HS-5 (cell line): ENCODE data around the gene AK9.
A peak's percentile ranks its signal among the peaks of the same experiment; 100 is the strongest.
"Not testable (repeated sequence)": the region's sequence is repeated elsewhere in the genome, so short reads cannot be mapped to it uniquely, and the experiment has no call there.

Experiments
- DNase-seq: peaks from one replicate; pipeline ENCODE4 v3.0.0-alpha.2; 2012; ENCODE audit warnings: low read depth

Gene AK9

GRCh38 chr6:109626311-109626710, 64.7 kb downstream of the AK9 start:
- DNase-seq = no peak

- DNase-seq = no peak
These were observed 65.8 kb downstream of the AK9 start for GRCh38 chr6:109625199-109625598.

DNA sequence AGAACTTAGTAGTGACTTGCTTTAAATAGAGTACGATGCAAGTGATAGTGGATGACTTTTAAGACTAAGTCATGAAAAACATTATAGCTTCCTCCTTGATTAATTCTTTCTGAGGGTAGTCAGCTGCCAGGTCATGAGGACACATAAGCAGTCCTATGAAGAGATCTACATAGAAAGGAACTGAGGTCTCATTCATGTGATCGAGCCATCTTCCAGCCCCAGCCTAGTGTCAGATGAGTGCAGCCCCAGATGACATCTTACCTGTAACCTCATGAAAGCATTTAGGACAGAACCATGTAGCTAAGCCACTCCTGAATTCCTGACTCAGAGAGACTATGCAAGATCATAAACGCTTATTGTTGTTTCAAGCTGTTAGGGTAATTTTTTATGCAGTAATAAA, 67.7 kb downstream of the AK9 start:
- no peak for DNase-seq

- DNase-seq = no peak
These were observed 78.7 kb downstream of the AK9 start for GRCh38 chr6:109612268-109612667.

- DNase-seq = no peak
These were observed 79.5 kb downstream of the AK9 start for GRCh38 chr6:109611502-109611901.

DNA sequence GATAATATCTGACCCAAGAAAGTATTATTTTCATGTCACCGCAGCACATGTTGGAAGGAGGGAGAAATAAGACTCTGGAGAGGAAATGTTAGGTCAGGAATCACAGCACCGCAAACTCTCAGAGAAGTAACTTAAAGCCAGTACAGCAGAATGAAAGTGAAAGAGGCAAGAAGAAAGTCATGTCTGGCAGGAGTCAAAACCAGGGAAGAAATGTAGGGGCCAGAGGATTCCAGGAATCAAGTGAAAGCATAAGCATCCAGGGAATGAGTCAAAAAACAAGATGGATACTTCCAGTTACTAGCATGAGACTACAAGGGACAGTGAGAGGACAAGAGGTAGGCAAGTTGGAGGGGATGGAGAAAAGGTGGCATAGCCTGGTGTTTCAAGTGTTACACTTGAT, 80.4 kb downstream of the AK9 start:
- DNase-seq = no peak

DNA sequence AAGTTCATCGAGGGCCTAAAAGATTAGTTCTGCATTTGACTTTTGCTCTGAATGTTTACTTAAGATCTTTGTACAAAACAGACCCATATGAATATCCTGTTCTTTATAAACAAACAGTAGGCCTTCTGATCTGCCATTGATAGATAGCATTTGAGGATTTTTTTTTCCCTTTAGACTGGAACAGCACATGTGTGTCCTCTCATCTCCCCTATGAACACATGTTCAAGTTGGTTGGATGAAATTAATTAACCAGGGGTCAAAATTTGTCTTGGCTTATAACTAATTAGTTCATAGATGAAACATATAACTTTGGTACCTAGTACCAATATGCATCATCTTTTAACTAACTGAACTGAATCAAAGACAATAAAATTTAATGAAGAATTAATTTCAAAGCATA, 81.3 kb downstream of the AK9 start:
- DNase-seq = no peak

GRCh38 chr6:109606359-109606758, 84.6 kb downstream of the AK9 start:
- no peak for DNase-seq

DNA sequence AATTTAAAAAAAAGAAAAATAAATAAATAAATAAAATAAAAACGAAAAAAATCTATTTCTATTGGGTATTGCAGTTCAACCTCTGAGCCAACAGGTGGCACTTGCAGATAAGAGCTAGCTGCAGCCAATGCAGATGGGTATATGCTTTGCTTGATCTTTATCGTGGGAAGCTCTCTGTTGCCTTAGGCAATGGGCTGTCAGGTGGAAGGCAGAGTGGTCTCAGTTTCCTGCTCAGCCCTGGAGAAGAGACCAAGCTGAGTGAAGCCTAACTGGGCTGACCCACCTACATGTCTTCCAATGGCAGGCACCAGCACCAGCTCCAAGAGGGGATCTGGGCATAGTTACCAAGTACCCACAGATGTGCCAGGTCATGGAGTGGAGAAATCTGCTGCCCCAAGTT, 95.0 kb downstream of the AK9 start:
- peak; percentile 11 for DNase-seq

GRCh38 chr6:109580519-109580918, 110.5 kb downstream of the AK9 start:
- peak; percentile 18 for DNase-seq

DNA sequence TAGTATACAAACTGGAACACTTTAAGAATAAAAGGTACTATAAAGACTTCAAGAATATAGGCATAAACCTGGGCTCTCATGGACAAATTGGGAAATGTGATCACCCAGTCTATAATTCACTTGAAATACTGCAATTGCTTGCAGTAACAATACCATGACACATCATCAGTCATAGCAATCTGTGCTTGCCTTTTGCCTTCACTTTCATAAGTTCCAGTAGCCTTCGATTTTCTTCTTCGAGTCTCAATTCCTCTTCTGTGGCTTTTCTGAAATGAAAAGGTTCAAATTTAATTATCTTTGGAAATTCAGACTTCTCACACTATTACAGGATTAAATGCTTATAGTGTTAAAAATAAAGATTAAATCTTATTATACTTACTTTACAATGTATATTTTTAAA, 111.6 kb downstream of the AK9 start:
- no peak for DNase-seq

- DNase-seq = not testable (repeated sequence)
These were observed 121.1 kb downstream of the AK9 start for GRCh38 chr6:109569901-109570300.

GRCh38 chr6:109561844-109562243, 129.2 kb downstream of the AK9 start:
- DNase-seq = no peak

DNA sequence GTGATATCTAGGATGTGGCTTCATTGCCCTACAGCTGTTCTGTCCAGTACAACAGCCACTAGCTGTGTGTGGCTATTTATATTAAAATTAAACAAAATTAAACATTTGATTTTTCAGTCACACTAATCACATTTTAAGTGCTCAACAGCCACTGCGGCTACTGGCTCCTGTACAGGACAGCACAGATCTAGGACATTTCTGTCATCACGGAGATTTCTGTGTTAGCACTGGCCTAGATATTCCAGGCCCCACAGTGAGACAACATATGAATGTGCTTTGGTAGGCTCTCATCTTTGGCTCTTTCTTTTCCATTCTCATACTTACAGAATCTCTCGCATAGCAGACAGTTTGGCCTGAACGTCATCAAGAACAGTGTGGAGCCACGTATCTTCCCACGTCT, 159.6 kb downstream of the AK9 start:
- no peak for DNase-seq

DNA sequence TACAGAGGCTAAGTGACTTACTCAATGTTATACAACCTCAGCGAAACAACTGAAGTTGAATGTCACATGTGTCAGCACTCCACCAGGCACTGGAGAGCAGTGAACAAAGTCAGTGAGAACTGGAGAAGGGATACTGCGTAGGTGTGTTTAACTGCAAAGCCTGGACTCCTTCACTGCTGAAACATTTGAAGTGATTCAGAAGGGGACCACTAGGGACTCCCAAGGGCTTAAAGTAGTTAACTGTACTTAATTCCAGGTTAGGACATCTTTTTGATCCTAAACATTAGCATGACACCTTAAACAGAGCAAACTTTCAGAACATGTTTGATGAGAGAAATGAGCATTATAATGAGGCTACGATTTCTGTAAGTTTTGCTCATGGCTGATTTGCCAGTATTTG, 163.0 kb downstream of the AK9 start:
- DNase-seq = no peak

DNA sequence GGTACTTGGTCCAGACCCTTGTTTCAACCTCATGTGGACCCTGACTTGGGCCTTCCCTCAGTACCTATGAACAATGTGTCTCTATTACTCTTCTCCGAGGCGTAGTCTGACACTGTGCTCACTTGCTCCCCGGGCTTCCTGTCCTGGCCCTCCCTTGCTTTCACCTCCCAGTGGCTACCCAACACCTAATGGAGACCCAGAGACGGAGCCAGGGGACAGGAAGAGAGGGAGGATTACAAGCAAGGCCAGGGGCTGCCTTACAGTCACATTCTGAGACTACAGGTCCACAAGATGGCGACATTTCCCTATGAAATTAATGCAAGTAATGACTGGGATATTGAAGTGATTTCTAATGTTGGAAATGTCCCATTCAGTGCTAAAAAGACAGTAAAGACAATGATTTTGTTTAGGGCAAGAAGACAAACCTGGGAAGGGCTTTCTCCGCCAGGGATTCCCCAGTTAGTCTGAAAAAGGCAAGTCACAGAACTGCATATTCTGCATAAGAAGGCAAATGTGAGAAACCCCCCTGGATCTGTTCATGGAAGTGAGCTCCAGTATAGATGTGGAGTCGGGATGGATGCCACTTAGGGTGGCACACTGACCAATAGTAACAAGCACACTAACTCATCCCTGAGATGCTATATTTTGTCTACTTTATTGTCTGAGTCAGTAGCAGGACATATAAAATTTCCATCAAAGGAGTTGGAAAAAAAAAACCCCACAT, 163.9 kb downstream of the AK9 start:
- DNase-seq = peak; percentile 51

- no peak for DNase-seq
These were observed 166.9 kb downstream of the AK9 start for GRCh38 chr6:109524129-109524528.

DNA sequence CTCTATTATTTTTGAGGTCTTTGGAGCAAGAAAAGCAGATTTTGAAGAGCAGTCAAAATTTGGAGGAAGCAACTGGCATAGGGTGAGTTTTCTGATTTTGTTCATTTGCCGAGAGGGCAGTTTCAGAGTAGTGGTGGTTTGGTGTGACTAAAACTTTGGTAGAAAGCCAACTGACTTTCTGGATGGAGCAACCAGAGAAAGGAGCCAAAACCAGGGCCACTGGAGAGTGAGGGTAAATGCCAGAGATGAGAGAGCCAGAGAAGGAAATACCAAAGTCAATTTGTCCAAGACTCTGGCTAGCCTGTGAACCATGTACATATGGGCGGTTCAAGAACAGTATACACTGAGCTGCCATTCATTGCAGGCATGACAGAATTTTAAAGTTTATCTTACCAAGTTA, 167.5 kb downstream of the AK9 start:
- DNase-seq = peak; percentile 49

DNA sequence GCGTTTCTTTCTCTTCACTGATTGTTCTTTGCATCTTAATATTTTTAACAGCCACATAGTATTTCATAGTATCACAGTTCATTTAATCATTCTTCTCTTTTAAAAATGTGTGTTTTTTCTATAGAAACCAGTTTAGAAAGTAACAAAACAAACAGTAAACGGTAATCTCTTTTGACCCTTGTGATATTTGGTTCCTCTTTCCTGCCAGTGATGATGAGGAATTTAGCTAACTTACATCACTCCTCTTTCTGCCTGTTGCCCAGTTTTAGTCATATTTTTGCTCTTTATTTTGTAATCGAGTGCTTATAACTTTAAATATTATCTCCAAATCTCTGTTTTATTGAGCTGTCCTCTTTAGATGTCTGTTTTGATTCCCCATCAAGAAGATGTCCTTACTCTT, 169.9 kb downstream of the AK9 start:
- no peak for DNase-seq

GRCh38 chr6:109519647-109520046, 171.4 kb downstream of the AK9 start:
- not testable (repeated sequence) for DNase-seq

GRCh38 chr6:109516929-109517328, 174.1 kb downstream of the AK9 start:
- DNase-seq = no peak

GRCh38 chr6:109515781-109516409, 175.1 kb downstream of the AK9 start:
- DNase-seq = no peak

- no peak for DNase-seq
These were observed 176.1 kb downstream of the AK9 start for GRCh38 chr6:109514946-109515345.

- no peak for DNase-seq
These were observed 177.4 kb downstream of the AK9 start for GRCh38 chr6:109513571-109514071.
